OCI-M2 (cell line): ENCODE results near the gene C12orf56.

ENCODE experiments used
- DNase-seq: peaks from one replicate; lab custom pipeline; 2025; ENCODE audit not compliant: unreplicated experiment; lab: John Stamatoyannopoulos, UW

Gene C12orf56, protein sequence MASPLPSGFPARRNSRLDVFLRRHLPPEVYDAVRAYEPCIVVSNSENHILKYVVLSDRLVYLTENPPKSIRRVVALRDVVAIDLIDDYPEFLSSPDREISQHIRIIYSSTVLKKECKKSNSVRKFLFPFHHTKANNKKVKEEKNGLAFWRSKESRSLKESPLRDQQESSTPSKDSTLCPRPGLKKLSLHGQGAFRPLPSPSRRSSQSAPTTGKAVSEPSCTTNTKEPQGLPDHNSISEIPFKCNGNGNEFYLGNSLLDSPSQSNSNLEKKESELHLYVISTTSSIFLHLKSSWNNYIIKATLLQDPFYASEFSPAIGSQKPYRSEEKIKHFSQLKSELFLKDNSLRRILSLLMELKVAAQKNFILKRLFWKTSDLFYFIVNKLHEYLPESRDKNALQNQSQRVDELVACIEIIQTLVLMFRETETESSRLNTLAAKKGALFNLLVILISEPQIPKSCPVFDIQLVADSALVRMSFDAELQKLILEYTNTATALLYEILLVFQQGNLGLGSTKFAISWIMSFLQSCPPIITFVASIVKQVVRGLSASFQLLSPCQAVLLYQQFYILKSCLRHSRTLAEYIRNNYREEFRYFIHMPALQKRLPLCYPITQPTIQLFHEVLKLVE

GRCh38 chr12:64390275-64390851 lies at the start of gene C12orf56:
Gene C12orf56, minus strand, starts transcription at chr12:64390758. Its CDS starts 193 bp downstream, at chr12:64390565.
- no peak for DNase-seq

- no peak for DNase-seq
Measured at GRCh38 chr12:64440100-64440499, 49.5 kb upstream of the C12orf56 start.

DNA sequence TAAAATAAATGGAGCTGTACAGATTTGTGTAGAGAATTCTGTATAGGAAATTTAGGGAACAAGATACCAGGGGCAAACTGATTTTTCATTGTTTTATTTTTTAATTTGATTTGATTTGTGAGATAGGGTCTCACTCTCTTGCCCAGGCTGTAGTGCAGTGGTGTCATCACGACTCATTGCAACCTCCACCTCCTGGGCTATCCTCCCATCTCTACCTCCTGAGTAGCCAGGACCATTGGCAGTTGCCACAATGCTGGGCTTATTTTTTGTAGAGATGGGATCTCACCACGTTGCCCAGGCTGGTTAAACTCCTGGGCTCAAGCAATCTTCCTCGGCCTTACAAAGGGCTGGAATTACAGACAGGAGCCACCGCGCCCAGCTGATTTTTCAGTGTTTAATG lies 43.4 kb upstream of the C12orf56 start:
- DNase-seq: no peak

DNA sequence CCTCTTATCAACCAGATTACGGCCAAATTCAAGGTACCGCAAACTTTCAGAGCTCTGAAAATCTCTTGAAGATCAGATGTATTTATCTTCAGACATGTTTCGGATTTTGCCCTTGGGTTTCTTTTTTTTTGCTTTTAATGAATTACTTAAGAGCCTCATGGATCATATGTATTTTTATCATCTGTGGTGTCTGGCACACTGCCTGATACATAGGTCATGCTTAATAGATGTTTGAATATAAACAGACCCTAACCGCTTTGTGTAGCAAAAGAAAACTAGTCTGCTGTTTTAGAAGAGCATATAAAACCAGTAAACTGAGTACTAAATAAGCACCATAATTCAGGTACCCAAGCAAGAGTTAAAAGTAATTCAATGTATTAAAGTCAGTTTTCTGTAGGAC lies 41.2 kb upstream of the C12orf56 start:
- no peak for DNase-seq

DNA sequence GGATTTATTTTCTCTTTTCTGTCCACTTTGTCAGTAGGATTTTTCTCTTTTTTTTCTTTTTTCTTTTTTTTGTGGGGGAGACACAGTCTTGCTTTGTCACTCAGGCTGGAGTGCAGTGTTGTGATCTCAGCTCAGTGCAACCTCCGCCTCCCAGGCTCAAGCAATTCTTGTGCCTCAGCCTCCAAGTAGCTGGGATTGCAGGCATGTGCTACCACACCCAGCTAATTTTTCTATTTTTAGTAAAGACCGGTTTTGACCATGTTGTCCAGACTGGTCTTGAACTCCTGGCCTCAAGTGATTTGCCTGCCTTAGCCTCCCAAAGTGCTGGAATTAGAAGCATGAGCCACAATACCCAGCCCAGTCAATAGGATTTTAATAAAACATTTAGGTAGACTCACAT lies 40.3 kb upstream of the C12orf56 start:
- DNase-seq: no peak

GRCh38 chr12:64428956-64429355 lies 38.4 kb upstream of the C12orf56 start:
- DNase-seq: no peak

DNA sequence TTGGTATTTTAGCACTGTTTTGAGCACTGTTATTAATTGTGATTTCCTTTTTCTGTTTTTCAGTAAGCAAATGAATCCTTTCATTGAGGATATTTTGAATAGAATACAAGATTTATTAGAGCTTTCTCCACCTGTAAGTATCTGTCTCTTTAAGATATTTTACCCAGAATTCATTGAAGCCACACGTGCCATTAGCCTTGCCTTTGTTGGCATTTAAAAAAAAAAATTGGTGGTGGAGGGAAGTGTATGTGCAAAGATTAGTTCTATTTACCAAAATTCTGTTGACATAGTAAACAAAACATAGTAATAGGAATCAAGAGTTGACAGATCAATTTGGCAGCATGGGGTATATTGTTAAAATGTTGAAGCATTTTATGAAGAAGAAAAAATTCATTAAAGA lies 37.4 kb upstream of the C12orf56 start:
- no peak for DNase-seq

DNA sequence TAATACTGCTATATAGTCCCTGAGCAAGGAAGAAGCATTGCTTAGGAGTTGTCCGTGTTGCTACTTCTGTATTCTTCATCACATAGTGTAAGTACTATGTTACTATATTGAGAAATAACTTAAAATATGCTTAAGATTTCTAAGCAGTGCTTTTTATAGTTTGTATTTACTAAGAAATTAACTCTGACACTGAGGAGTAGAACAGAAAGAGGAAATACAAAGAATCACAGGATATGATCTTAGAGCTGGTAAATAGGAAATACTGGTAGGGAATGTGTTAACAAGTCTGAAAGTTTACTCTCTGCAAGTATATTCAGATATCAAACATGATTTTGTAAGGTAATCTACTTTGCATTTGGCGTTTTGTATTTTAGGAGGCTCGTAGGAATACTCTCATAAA lies 29.1 kb upstream of the C12orf56 start:
- no peak for DNase-seq

DNA sequence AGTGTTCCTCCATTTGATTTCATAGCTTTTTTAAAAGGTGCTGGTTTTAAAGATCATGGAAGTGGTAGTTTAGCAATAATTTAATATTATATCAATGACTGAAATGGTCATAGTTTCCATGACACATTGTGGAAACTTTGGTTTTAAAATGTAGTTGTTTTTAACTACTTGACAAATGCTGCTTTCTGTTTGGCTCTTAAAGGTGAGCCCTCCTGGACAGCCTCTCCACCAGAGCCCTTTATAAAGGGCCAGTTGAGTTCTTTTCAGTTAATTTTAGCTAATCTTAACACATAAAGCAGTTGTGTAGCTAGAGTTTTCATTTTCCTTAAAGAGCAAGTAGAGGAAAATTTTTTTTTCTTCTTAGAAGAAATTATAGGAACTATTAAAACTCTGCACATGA lies 27.7 kb upstream of the C12orf56 start:
- no peak for DNase-seq

GRCh38 chr12:64413884-64414283 lies 23.3 kb upstream of the C12orf56 start:
- no peak for DNase-seq

- no peak for DNase-seq
Measured at GRCh38 chr12:64412459-64412858, 21.9 kb upstream of the C12orf56 start.

GRCh38 chr12:64411427-64411826 lies 20.9 kb upstream of the C12orf56 start:
- DNase-seq: no peak

DNA sequence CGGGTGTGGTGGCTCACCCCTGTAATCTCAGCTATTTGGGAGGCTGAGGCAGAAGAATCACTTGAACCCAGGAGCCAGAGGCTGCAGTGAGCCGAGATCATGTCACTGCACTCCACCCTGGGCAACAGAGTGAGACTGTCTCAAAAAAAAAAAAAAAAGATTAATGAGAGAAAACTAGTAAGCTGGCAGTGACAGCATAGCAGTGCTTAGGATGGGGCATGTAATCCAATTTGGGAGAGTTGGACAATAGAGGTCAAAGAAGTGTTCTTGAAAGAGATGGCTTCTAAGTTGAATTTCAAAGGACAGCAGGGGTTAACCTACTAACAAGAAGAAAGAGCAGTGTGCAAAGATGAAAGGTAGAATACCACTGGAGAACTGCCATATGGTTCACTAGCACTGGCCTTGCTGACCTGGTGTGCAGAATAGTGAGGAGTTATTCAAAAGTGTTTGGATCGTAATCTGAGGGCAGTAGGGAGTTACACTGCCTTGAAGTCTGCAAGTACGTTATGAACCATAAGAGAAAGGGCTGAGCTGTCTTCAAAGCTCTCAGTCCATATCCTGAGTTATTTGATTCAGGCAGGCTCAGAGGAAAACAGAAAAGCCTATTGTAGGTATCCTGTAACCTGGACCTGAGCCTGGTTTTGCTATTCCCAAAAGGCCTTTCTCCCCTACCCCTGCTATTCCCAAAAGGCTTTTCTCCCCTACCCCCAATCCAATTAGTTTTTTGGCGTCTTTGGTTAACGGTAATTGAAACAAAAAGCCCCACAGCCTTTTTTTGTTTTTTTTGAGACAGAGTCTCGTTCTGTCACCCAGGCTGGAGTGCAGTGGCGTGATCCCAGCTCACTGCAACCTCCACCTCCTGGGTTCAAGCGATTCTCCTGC lies 17.0 kb upstream of the C12orf56 start:
- DNase-seq: no peak

- DNase-seq: peak; percentile 8
Measured at GRCh38 chr12:64404470-64405256, 14.1 kb upstream of the C12orf56 start.

GRCh38 chr12:64403707-64404469 lies 13.3 kb upstream of the C12orf56 start, which contains the start of gene XPOT:
Gene XPOT, plus strand, starts transcription at chr12:64404392. Its CDS starts 5,644 bp downstream, at chr12:64410036.
- peak; percentile 33 for DNase-seq

DNA sequence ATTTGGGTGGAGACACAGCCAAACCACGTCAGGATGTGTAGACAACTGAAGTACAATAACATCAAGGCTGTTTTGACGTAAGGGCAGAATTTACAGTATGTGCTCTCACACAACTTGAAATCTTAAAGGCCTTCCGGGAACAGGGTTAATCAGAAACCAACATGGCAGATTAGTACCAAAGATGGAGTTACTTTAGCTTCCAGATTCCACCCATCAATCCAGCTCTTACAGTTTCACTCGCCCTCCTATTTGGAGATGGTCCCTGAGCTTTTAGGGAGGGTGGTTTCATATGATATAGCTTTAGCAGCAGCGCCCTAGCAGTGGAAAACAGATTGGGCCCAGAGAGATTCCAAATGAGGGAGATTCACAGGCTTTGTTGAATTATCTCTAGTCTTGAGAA lies 11.6 kb upstream of the C12orf56 start:
- no peak for DNase-seq

GRCh38 chr12:64400041-64400440 lies 9.5 kb upstream of the C12orf56 start:
- no peak for DNase-seq

DNA sequence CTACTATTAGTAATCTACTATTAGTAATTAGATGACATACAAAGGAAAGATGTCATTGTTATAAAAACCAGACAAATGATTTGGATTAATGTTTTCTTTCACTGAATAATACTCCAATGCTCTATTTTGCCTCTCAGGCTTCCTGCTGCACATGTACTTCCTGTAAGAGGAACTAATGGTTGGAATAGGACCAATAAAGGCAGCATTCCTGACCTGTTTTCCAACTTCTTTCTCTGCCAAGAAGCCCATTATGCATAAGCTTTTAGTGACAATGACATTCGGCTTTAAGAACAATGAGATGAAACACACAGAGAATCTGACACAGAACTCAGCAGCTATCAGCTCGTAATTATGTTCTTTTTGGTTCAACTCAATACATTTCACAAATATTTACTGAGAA lies 5.2 kb upstream of the C12orf56 start:
- no peak for DNase-seq

- no peak for DNase-seq
Measured at GRCh38 chr12:64392221-64392620, 1.7 kb upstream of the C12orf56 start.

- DNase-seq: no peak
Measured at GRCh38 chr12:64389154-64389553, 1.4 kb downstream of the C12orf56 start.
